HL-60 (cell line): ENCODE measurements around the gene SMOC1.

Source experiments
- DNase-seq, 2 experiments: peaks; one replicate each; pipeline ENCODE4 v3.0.0-alpha.2; 2010 to 2020; ENCODE audit warnings: low read depth in 1 of 2, low spot score in 1 of 2
- H3K27ac ChIP-seq: fragments of 250-450 bp; sonication (Bioruptor Pico); replicated peaks from 2 replicates; pipeline ENCODE4 v1.5.1; 2020; ENCODE audit warnings: mild to moderate bottlenecking, moderate library complexity
- H3K27me3 ChIP-seq: fragments of 250-450 bp; sonication (Bioruptor Pico); 2 replicates; pipeline ENCODE4 v1.5.1; 2021; ENCODE audit warnings: mild to moderate bottlenecking, moderate library complexity; ENCODE audit not compliant: insufficient read depth, poor library complexity, severe bottlenecking
- H3K4me3 ChIP-seq: replicated peaks from 2 replicates; pipeline ENCODE4 v1.5.1; 2011; ENCODE audit warnings: mild to moderate bottlenecking, control low read depth, low read length; ENCODE audit not compliant: insufficient read depth
- GABPA ChIP-seq: IDR thresholded peaks from 2 replicates; pipeline ENCODE4 v1.6.1; 2012; ENCODE audit warnings: low read depth
- POLR2AphosphoS5 ChIP-seq: IDR thresholded peaks from 2 replicates; pipeline ENCODE4 v1.6.1; 2012; ENCODE audit warnings: low read depth
- REST ChIP-seq: IDR thresholded peaks from 2 replicates; pipeline ENCODE4 v1.6.1; 2012; ENCODE audit warnings: low read depth; ENCODE audit not compliant: insufficient replicate concordance
- SPI1 ChIP-seq: IDR thresholded peaks from 2 replicates; pipeline ENCODE4 v1.6.1; 2012; ENCODE audit warnings: low read depth, mild to moderate bottlenecking, borderline replicate concordance
- TF ChIP-seq, protein P1 (sequence below): IDR thresholded peaks from one replicate; pipeline ENCODE4 v1.5.1; 2011; ENCODE audit warnings: low read length, control low read depth, inconsistent platforms; ENCODE audit not compliant: insufficient read depth

Gene SMOC1

GRCh38 chr14:69855180-69855832, 23.9 kb upstream of the SMOC1 start:
- TF ChIP-seq POLR2AphosphoS5, result no peak
- no peak for TF ChIP-seq GABPA
- no peak for TF ChIP-seq SPI1
- TF ChIP-seq, protein P1, sequence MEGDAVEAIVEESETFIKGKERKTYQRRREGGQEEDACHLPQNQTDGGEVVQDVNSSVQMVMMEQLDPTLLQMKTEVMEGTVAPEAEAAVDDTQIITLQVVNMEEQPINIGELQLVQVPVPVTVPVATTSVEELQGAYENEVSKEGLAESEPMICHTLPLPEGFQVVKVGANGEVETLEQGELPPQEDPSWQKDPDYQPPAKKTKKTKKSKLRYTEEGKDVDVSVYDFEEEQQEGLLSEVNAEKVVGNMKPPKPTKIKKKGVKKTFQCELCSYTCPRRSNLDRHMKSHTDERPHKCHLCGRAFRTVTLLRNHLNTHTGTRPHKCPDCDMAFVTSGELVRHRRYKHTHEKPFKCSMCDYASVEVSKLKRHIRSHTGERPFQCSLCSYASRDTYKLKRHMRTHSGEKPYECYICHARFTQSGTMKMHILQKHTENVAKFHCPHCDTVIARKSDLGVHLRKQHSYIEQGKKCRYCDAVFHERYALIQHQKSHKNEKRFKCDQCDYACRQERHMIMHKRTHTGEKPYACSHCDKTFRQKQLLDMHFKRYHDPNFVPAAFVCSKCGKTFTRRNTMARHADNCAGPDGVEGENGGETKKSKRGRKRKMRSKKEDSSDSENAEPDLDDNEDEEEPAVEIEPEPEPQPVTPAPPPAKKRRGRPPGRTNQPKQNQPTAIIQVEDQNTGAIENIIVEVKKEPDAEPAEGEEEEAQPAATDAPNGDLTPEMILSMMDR, result no peak
- TF ChIP-seq REST, result no peak
- DNase-seq, result no peak
- Histone ChIP-seq H3K4me3 (no peak overlapping the region), H3K27ac (no peak overlapping the region), H3K27me3 (no peaks in the 10 kb centered on the region)

DNA sequence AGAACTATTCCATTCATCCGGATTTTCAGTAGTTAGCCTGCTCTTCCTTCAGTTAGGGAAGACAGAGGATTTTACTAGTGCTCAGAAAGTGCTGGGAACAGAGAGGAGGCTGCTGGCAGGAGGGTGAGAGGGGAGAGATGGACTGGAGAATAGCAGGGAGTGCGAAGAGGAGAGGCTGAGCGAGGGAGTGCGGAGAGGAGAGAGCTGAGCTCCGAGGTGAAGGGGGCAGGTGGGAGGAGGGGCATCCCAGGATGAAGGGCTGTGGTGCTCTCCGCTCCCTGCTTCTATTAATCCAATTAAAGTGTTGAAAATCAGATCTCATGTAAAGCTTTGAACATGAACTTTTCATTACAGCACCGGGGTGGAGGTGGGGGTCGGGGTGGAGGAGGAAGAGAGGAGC, 20.4 kb upstream of the SMOC1 start:
- Histone ChIP-seq H3K4me3 (no peak overlapping the region), H3K27ac (no peak overlapping the region), H3K27me3 (no peaks in the 10 kb centered on the region)
- TF ChIP-seq REST (no peak), SPI1 (no peak), POLR2AphosphoS5 (no peak), GABPA (no peak)
- TF ChIP-seq, protein P1, result no peak
- DNase-seq, result no peak

GRCh38 chr14:69859591-69859990, 19.6 kb upstream of the SMOC1 start:
- TF ChIP-seq SPI1 (no peak), GABPA (no peak), REST (no peak), POLR2AphosphoS5 (no peak)
- TF ChIP-seq, protein P1, result no peak
- no peak for DNase-seq

More at GRCh38 chr14:69859591-69859990, 19.6 kb upstream of the SMOC1 start:
- Histone ChIP-seq H3K27me3 (no peaks in the 10 kb centered on the region), H3K27ac (no peak overlapping the region), H3K4me3 (no peak overlapping the region)
